Astrocyte of the cerebellum (primary cell): ENCODE results near the gene CNTFR.

ENCODE experiments used
- DNase-seq: peaks from one replicate; pipeline ENCODE4 v3.0.0-alpha.2; 2011; ENCODE audit warnings: low read depth
- H3K4me3 ChIP-seq: 2 replicates; pipeline ENCODE4 v1.5.1; 2011; ENCODE audit warnings: mild to moderate bottlenecking, low read depth, low read length, moderate library complexity
- in situ Hi-C: cut with HindIII; loops from 2 replicates; pipeline ENCODE4 v1.10.0; 2017; ENCODE audit warnings: low sequenced_read_pairs
- TF ChIP-seq, protein P1 (sequence below): IDR thresholded peaks from 2 replicates; pipeline ENCODE4 v1.5.1; 2012; ENCODE audit warnings: low read length, low read depth, moderate library complexity, mild to moderate bottlenecking; ENCODE audit errors: missing control alignments

CNTFR gene

GRCh38 chr9:34555936-34556525 lies 33.5 kb downstream of the CNTFR start:
- no peak for DNase-seq
- in situ Hi-C loops: no loop called here
- TF ChIP-seq, protein P1, sequence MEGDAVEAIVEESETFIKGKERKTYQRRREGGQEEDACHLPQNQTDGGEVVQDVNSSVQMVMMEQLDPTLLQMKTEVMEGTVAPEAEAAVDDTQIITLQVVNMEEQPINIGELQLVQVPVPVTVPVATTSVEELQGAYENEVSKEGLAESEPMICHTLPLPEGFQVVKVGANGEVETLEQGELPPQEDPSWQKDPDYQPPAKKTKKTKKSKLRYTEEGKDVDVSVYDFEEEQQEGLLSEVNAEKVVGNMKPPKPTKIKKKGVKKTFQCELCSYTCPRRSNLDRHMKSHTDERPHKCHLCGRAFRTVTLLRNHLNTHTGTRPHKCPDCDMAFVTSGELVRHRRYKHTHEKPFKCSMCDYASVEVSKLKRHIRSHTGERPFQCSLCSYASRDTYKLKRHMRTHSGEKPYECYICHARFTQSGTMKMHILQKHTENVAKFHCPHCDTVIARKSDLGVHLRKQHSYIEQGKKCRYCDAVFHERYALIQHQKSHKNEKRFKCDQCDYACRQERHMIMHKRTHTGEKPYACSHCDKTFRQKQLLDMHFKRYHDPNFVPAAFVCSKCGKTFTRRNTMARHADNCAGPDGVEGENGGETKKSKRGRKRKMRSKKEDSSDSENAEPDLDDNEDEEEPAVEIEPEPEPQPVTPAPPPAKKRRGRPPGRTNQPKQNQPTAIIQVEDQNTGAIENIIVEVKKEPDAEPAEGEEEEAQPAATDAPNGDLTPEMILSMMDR: no peak
- H3K4me3 ChIP-seq: no peak overlapping the region

GRCh38 chr9:34555500-34555899 lies 34.0 kb downstream of the CNTFR start:
- H3K4me3 ChIP-seq: no peak overlapping the region
- no peak for DNase-seq
- in situ Hi-C loops: no loop called here
- TF ChIP-seq, protein P1: no peak

DNA sequence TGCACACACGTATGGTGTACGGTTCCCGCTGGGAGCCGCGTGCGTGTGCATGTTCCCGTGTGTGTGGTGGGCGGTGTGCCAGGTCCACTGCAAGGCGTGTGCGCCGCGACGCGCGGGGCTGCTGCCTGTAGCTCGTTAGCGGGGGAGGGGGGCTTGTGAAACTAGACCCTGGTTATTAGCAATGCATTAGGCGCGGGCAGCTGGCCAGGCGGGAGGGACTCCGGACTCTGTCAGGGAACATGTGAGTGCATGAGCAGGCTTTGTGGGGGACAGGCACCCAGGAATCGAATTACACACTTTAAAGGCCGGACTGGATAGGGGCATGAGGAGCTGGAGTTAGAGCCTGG lies 34.5 kb downstream of the CNTFR start:
- TF ChIP-seq, protein P1: no peak
- in situ Hi-C loops: no loop called here
- DNase-seq: no peak
- no peak overlapping the region for H3K4me3 ChIP-seq

DNA sequence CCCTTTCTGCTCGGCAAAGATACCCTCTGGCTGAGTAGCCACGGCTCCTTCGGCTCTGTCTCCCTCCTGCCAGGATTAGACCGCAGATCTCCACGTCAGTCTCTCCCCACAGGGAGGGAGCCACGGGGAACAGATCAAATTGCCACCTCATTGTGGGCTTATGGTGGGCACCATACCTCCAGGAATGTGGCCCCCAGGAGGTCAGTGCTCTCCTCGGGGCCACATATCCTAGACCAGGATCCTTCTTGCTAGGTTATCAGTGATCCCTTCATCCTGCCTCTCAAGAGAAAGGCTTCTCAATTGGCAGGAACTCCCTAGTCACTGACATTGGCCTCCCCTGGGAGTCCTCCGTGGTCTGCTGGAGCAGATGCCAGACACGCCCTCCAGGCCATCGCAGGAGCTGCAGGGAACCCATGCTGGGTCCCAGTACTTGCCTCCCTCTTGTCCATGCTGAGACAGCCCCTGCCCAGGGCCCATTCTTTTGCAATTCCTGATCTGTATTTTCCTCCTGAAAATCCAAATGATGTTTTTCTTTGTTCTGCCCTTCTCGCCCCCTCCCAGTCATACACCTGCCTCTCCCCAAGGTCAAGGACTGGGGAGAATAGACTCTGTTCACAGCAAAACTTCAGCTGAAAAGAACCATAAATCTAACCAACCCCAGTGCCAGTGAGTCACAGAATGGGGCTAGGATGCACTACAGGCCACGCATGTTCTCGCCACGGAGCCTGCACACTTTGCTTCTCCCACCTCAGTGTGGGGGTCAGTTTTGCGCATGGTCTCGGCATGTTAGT lies 35.1 kb downstream of the CNTFR start:
- in situ Hi-C loops: no loop called here
- no peak for DNase-seq
- TF ChIP-seq, protein P1: no peak
- no peak overlapping the region for H3K4me3 ChIP-seq

GRCh38 chr9:34553511-34554021 lies 36.0 kb downstream of the CNTFR start:
- no peak overlapping the region for H3K4me3 ChIP-seq
- no peak for DNase-seq
- TF ChIP-seq, protein P1: no peak
- in situ Hi-C loops: no loop called here

DNA sequence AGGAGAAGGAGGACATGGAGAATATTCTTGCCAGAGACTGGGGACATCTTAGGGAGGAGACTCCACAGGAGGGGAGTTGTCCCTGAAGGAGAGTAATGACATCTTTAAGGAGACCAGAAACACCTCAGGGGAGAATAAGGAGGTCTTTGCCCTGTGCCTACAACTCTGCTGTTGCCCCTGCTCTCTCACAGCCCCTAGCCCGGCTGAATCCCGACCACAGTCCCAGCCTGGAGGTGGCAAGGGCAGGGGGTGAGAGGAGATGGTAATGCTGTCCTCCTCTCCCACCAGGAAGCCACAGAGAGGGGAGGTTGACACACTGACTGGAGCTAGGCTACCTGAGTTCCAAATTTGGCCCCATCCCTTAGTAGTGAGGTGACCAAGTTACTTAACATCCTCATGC lies 36.5 kb downstream of the CNTFR start:
- no peak overlapping the region for H3K4me3 ChIP-seq
- TF ChIP-seq, protein P1: no peak
- in situ Hi-C loops: no loop called here
- no peak for DNase-seq
